HG02885 (cell line): ENCODE data around the gene ENAH.
"Not testable (repeated sequence)": the region's sequence is repeated elsewhere in the genome, so short reads cannot be mapped to it uniquely, and the experiment has no call there.

Experiments used
- ATAC-seq: cut with Tn5 transposase; IDR thresholded peaks from one replicate; pipeline ENCODE4 v1.9.1; 2021; ENCODE audit warnings: mild to moderate bottlenecking; ENCODE audit not compliant: unreplicated experiment, poor library complexity

Gene ENAH

DNA sequence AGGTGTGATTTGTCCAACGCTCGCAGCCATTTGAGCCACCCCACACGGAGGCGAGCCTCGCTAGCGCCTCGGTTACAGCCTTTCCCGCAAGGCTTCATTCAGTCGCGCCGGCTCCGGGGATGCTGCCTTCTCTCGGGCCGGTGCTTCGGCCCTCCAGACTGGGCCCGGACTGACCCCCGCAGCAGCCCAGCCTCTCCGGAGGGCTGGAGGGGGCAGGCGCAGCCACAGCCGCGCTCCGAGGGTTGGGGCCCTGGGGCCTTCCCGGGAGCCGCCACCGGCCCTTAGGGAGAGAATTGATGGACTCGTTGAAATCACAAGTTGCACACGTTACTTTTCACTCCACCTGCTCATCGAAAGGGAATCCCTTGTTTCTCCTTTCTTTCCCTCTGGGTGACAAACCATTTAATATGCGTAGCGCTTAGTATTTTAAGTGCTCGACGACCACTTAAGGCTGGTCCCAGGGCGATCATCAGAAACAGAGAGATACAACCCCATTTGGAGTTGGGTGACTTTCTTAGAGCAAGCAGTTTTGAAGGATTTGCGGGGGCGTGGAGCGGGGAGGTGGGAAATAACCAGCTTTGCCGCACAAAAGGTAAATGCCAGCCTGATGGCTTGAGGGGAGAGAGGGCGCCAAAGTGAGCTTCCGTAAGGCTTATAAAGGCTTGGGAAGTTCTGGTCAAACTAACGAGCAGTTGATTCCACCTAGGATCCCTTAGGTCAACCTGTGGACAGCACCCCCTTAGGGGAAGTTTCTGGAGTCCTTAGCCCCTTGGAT lies 24.6 kb upstream of the ENAH start:
- ATAC-seq = no peak

- ATAC-seq = no peak
Measured at GRCh38 chr1:225674381-225674780, 21.5 kb upstream of the ENAH start.

- ATAC-seq = no peak
Measured at GRCh38 chr1:225670806-225671733, 18.1 kb upstream of the ENAH start.

- ATAC-seq = no peak
Measured at GRCh38 chr1:225670356-225670755, 17.4 kb upstream of the ENAH start.

- no peak for ATAC-seq
Measured at GRCh38 chr1:225668222-225668621, 15.3 kb upstream of the ENAH start.

GRCh38 chr1:225667362-225667761 lies 14.4 kb upstream of the ENAH start:
- no peak for ATAC-seq

DNA sequence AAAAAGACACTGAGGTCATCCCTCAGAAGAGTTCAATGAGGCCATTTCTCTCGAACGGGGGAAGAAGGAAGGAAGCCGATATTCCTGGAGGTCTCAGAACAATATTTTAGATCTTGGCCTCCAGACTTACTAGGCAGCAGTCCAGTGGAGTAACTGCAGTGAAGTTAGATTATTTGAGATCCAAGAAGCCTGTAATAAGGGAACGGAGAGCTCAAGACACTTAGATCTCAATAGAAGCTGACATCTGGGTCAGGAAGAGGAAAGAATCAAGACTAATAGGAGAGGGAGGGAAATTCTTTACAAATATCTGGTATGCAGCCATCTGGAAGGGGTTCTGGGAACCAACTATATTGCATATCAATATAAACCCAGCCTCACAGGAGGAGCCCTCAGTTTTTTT lies 13.6 kb upstream of the ENAH start:
- no peak for ATAC-seq

GRCh38 chr1:225664762-225665161 lies 11.8 kb upstream of the ENAH start:
- no peak for ATAC-seq

DNA sequence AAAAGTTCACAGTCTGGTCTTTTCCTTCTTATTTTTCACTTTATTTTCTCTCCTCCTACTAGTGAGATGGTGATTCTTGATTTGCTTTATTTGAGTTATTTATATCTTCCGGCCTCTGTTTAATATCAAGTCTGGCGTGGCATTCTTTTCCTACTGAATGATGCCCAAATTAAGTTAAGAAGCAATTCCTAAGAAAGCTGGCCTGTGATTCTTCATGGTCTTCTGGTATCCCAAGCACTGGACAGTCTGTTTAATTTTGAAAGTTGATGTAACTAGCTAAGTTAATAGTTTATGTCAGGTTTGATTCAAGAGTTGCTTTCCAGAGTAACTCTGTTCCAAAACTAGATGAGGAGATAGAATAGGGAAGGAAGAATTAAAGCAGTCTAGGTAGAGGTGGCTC lies 9.2 kb upstream of the ENAH start:
- ATAC-seq = no peak

DNA sequence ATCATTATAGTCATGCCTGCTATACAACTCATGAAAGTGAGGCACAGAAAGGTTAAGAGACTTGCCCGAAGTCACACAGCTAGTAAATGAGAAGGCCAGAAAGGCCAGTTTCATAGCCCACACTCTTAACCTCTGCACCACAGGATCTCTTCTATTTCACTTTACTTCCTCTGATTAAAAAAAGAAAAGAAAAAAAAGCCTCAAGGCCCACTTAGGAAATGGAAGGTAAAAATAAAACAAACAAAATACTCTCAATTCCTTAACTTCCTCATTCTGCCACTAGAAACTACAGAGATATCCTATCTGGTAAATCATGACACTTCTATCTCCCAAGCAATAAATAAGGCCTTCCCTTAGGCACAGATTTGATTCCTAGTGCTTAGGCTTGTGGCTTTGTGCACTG lies 7.6 kb upstream of the ENAH start:
- ATAC-seq = peak; percentile 72

DNA sequence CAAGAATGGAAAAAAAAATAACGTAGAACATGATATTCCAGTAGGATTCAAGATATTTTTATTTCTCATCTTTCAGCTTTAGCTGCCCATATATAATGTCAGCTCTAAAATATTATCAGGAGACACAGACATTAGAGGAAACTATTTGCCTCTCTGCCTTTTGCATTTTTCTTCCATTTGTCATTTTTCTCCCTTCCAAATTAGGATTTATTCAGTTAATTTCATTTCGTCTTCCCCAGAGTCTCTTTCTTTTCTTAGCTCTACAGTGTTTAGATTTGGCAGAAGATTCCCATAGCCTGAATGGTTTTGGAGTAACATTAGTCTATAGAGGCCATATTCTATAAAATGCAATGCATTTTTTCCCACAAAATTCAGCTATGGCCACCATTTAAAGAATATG lies 5.1 kb upstream of the ENAH start:
- ATAC-seq = no peak

- ATAC-seq = no peak
Measured at GRCh38 chr1:225657462-225657989, 4.6 kb upstream of the ENAH start.

DNA sequence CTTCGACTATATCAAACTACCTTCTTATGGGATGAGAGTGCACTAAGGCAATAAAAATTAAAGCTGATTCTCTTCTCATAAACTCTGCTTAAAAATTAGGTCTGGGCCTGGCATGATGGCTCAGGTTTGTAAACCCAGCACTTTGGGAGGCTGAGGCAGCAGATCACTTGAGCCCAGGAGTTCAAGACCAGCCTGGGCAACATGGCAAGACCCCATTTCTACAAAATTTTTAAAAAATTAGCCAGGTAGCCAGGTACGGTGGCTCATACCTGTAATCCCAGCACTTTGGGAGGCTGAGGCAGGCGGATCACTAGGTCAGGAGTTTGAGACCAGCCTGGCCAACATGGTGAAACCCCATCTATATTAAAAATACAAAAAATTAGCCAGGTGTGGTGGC lies 3.3 kb upstream of the ENAH start:
- ATAC-seq = not testable (repeated sequence)

GRCh38 chr1:225655509-225656258 lies 2.8 kb upstream of the ENAH start:
- no peak for ATAC-seq

DNA sequence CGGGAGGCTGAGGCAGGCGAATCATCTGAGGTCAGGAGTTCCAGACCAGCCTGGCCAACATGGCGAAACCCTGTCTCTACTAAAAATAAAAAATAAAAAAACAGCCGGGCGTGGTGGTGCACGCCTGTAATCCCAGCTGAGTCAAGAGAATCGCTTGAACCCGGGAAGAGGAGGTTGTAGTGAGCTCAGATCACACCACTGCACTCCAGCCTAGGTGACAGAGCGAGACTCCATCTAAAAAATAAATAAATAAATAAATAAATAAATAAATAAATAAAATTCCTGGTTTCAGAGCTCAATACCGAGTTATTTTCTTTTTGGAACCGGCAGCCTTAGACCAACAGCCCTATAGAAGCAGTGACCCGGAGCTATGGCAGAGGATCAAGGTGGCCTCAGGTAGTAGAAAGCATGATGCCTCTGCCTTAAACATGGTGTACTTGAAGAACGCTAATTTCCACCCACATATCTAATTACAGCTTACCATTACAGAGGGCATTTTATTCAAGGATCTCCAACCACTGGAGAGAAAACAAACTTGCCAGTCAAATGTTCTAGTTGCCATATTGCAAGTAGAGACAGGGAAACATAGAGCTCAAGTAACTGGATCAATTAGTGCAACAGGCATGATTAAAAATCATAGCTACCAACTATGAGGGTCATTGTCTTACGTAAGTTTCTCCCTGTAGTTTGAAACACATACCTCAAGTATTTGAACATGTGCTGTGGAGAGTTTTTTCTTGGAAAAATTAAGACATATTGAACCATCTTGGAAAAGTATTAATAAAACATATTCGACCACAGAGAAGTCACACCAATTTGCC lies 2.0 kb upstream of the ENAH start:
- ATAC-seq = no peak

- ATAC-seq = no peak
Measured at GRCh38 chr1:225654277-225654597, 1.3 kb upstream of the ENAH start.

- ATAC-seq = peak; percentile 33
Measured at GRCh38 chr1:225653463-225654276, 747 bp upstream of the ENAH start.

DNA sequence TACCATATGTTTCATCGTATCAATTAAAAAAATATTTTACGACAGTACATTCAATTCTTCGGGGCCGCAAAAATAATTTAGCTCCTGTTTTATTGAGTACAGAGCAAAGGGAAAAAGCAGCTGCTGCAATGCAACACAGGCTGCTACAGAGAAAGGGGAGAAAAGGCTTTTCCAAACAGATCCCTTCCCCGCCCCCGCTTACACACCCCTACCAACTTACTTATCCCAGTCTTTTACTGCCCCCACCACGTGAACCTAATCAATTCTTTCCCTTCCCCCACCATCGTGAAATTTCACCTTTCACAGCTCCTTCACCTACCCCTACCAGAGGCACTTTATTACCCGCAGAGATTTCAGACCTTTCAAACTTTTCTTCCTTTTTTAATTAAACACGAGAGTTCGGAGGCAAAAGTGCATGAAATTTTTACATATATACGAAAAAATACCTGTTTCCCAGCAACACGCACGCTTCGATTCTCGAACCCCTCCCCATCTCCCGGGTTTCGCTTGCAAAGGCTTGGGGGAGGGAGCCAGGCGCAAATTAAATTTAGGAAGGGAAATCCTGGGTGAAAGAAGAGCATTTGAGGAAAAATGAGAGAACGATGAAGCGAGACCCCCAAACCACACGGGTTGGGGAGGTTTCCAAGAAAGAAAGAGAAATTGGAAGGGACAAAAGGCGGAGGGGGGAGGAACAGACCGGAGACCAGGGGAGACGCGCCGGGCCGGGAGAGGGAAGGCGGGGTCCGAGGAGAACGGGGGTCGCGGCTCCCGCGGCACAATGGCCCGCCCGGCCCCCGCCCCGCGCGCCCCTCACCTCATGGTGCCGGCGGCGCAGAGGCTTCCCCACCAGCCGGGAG lies 823 bp downstream of the ENAH start:
- no peak for ATAC-seq
